ENCODE measurements around the gene MBD3.

- TF ChIP-seq CTCF (optimal IDR thresholded peaks at IDR 0.05 in 1 of 3, IDR thresholded peaks at IDR 0.05 in 1 of 3, conservative IDR thresholded peaks at IDR 0.05 in 1 of 3; ENCODE audit: extremely low read depth in 1 of 3, insufficient read depth in 2 of 3, low read length in 3 of 3): no peak
- no peak for TF ChIP-seq EZH2 (IDR thresholded peaks at IDR 0.05; ENCODE audit: low read length)
Observed at GRCh38 chr19:1587872-1588271, 4.8 kb downstream of the MBD3 start.
